Lower lobe of right lung (tissue), 2 donors: ENCODE results near the gene EIF3F. TPM values are rescaled to one million over a fixed set of nuclear protein-coding genes. Genes with fewer than 3 reads are reported as not detected.

ENCODE experiments used
- ATAC-seq, 2 donors: fragments of 200-7000 bp; cut with Tn5 transposase; one replicate each; pipeline ENCODE4 v1.9.1; 2020 to 2022; ENCODE audit warnings: mild to moderate bottlenecking in 2 of 2, moderate library complexity in 2 of 2
- DNase-seq: peaks from one replicate; pipeline ENCODE4 v3.0.0-alpha.2; 2020
- H3K27ac ChIP-seq: fragments of 200-600 bp; one replicate; pipeline ENCODE4 v1.8.0; 2022
- H3K27me3 ChIP-seq: fragments of 200-600 bp; one replicate; pipeline ENCODE4 v1.8.0; 2022; ENCODE audit warnings: low read depth
- H3K36me3 ChIP-seq: fragments of 200-600 bp; one replicate; pipeline ENCODE4 v1.8.0; 2022; ENCODE audit warnings: mild to moderate bottlenecking
- H3K4me1 ChIP-seq: fragments of 200-600 bp; one replicate; pipeline ENCODE4 v1.8.0; 2022
- H3K4me3 ChIP-seq: fragments of 200-600 bp; one replicate; pipeline ENCODE4 v1.8.0; 2022; ENCODE audit warnings: mild to moderate bottlenecking
- H3K9me3 ChIP-seq: fragments of 200-600 bp; one replicate; pipeline ENCODE4 v1.8.0; 2022
- intact Hi-C: fragments of 100-400 bp; cut with DNase I; formaldehyde crosslinking; loops from one replicate; pipeline ENCODE4 v1.11.0; 2022
- total RNA-seq: library from RNA; stranded (reverse); fragmentation: NEBNext Ultra II Directional; extraction: Animal tissue kit (Norgen Biotek cat#: 25700); gene quantifications from one replicate; pipeline ENCODE4 v1.2.1, GENCODE V29; 2021
- TF ChIP-seq, protein P1 (sequence below): fragments of 200-600 bp; IDR thresholded peaks from one replicate; pipeline ENCODE4 v1.8.0; 2022; ENCODE audit warnings: antibody characterized with exemption, mild to moderate bottlenecking
- donor health status: DM: no; HTN: yes; CAD: no; lungs with severe emphysema.

The EIF3F gene
- total RNA-seq, 1 donor from 2014 or later, result 201 TPM

DNA sequence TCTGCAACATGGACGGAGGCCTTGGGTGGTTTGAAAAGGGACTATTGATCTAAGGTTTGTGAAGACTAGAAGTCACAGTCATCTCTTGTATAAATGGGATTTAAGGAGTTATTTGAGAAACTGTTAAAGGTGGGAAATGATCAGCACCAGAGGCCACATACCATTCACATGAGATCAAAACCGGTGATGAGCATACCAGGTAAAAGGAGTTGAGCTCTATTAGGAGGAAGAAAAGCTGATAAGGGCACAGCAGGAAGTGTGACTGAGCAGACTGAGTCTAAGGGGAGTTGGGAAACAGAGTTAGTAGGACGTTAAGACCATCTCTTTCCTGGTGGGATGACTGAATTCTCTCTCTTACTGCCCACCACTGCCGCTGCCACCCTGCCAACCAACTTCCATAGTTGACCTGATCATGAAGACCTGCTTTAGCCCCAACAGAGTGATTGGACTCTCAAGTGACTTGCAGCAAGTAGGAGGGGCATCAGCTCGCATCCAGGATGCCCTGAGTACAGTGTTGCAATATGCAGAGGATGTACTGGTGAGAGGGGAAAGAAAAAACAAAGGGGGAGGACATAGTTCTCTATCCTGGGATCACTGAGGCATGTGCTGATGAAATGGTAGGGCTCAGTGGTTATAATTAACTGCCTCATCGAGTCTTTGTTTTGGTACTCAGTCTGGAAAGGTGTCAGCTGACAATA is 7.6 kb downstream of the EIF3F start:
- H3K27ac ChIP-seq, result no peak overlapping the region
- intact Hi-C loops, result no loop called here
- ATAC-seq, result no peak
- H3K4me1 ChIP-seq, result peaks cover 2% of the 10 kb centered on the region
- no peaks in the 10 kb centered on the region for H3K27me3 ChIP-seq
- peaks cover 95% of the 10 kb centered on the region for H3K36me3 ChIP-seq
- no peak for DNase-seq
- TF ChIP-seq, protein P1, sequence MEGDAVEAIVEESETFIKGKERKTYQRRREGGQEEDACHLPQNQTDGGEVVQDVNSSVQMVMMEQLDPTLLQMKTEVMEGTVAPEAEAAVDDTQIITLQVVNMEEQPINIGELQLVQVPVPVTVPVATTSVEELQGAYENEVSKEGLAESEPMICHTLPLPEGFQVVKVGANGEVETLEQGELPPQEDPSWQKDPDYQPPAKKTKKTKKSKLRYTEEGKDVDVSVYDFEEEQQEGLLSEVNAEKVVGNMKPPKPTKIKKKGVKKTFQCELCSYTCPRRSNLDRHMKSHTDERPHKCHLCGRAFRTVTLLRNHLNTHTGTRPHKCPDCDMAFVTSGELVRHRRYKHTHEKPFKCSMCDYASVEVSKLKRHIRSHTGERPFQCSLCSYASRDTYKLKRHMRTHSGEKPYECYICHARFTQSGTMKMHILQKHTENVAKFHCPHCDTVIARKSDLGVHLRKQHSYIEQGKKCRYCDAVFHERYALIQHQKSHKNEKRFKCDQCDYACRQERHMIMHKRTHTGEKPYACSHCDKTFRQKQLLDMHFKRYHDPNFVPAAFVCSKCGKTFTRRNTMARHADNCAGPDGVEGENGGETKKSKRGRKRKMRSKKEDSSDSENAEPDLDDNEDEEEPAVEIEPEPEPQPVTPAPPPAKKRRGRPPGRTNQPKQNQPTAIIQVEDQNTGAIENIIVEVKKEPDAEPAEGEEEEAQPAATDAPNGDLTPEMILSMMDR, result no peak
- no peak overlapping the region for H3K4me3 ChIP-seq
- H3K9me3 ChIP-seq, result no peaks in the 10 kb centered on the region

DNA sequence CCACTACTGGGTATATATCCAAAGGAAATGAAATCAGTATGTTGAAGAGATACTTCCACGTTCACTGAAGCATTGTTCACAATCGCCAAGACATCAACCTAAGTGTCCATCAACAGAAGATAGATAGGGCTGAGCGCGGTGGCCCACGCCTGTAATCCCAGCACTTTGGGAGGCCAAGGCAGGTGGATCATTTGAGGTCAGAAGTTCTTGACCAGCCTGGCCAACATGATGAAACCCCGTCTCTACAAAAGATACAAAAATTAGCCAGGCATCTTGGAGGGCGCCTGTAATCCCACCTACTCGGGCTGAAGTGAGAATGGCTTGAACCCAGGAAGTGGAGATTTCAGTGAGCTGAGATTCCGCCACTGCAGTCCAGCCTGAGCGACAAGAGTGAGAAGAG is 12.7 kb downstream of the EIF3F start:
- intact Hi-C loops, result no loop called here
- Histone ChIP-seq H3K4me3 (no peak overlapping the region), H3K4me1 (no peaks in the 10 kb centered on the region), H3K27ac (no peak overlapping the region), H3K27me3 (no peaks in the 10 kb centered on the region), H3K36me3 (peaks cover 55% of the 10 kb centered on the region), H3K9me3 (no peaks in the 10 kb centered on the region)
- DNase-seq (no peak), ATAC-seq (no peak)
- TF ChIP-seq, protein P1, result no peak

DNA sequence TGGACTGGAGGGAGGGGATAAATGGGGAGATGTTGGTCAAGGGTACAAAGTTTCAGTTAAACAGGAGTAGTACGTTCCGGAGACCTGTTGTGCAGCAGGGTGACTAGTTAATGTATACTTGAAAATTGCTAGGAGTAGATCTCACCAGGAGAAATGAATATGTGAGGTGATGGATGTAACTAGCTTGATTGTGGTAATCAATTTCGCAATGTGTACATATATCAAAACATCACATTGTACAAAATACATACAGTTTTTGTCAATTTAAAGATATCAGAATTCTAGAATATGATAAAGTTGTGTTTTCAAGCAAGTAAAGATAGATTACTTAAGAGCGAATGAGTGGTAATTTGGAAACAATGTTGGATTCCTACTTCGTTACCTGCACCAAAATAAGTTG is 13.3 kb downstream of the EIF3F start:
- peaks cover 49% of the 10 kb centered on the region for H3K36me3 ChIP-seq
- H3K9me3 ChIP-seq, result no peaks in the 10 kb centered on the region
- no peak overlapping the region for H3K27ac ChIP-seq
- intact Hi-C loops, result no loop called here
- DNase-seq (no peak), ATAC-seq (no peak)
- H3K4me3 ChIP-seq, result no peak overlapping the region
- no peaks in the 10 kb centered on the region for H3K4me1 ChIP-seq
- H3K27me3 ChIP-seq, result no peaks in the 10 kb centered on the region
- TF ChIP-seq, protein P1, result no peak

DNA sequence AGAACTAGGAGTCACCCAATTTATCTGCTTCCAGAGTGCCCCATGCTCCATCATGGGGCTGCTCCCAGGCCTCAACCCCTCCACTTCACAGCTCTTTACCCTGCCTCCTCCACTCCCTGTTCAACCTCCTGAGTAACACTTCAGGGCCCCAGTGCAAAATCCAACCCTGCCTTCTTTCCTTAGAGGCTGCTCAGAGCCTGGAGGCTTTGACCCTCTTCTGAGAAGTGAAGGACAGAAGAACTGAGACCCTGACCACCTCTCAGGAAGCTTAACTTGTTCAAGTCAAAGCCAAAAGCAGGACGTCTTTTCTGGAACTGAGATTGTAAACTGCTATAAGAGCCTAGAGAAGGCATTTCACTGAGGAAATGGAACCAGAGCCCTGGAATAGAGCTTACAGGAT is 15.5 kb downstream of the EIF3F start:
- no peak for ATAC-seq
- Histone ChIP-seq H3K9me3 (no peaks in the 10 kb centered on the region), H3K27ac (no peak overlapping the region), H3K27me3 (no peaks in the 10 kb centered on the region), H3K4me1 (no peaks in the 10 kb centered on the region), H3K4me3 (no peak overlapping the region), H3K36me3 (peaks cover 27% of the 10 kb centered on the region)
- intact Hi-C loops, result no loop called here
- TF ChIP-seq, protein P1, result no peak
- no peak for DNase-seq

DNA sequence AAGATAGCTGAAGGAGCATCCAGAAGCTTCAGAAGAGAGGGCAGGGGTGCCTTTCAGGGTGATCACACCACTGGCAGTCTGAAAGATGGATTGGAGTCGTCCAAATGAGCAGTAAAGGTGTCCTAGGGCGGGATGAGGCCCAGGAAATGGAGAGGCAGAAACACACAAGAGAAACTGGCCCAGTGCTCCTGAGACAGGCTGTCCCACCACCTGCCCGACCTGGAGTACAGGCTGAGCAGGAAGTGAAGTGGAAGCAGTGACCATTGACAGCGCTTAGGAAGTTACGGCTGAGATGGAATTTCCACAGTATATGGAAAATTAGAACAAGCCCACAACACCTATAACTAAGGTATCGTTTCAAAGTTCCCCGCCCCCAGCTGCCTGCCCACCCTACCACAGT is 16.1 kb downstream of the EIF3F start:
- H3K4me1 ChIP-seq, result no peaks in the 10 kb centered on the region
- intact Hi-C loops, result no loop called here
- no peak overlapping the region for H3K27ac ChIP-seq
- H3K9me3 ChIP-seq, result no peaks in the 10 kb centered on the region
- TF ChIP-seq, protein P1, result no peak
- H3K4me3 ChIP-seq, result no peak overlapping the region
- H3K27me3 ChIP-seq, result no peaks in the 10 kb centered on the region
- ATAC-seq (no peak), DNase-seq (no peak)
- peaks cover 22% of the 10 kb centered on the region for H3K36me3 ChIP-seq
